Measurements from ENCODE around the gene AP1S2. TPM values are rescaled to one million over a fixed set of nuclear protein-coding genes. Genes with fewer than 3 reads are reported as not detected.
A peak's percentile ranks its signal among the peaks of the same experiment; 100 is the strongest.

The AP1S2 gene
- total RNA-seq, 1 experiment from 2014 or later: 19.9 TPM

- no peak for TF ChIP-seq ATF3 (IDR thresholded peaks at IDR 0.05)
- no peak for TF ChIP-seq EZH2phosphoT487 (IDR thresholded peaks at IDR 0.05; ENCODE audit: borderline replicate concordance)
- no peak for TF ChIP-seq CTCF (IDR thresholded peaks at IDR 0.05 in 2 of 3, conservative IDR thresholded peaks at IDR 0.05 in 1 of 3; ENCODE audit: borderline replicate concordance in 1 of 3, insufficient read depth in 1 of 3, low read depth in 2 of 3, low read length in 2 of 3)
- TF ChIP-seq ZNF274 (IDR thresholded peaks at IDR 0.05; ENCODE audit: low read depth, low read length): no peak
- TF ChIP-seq EGR1 (IDR thresholded peaks at IDR 0.05; ENCODE audit: low read depth): no peak
- no peak for TF ChIP-seq CEBPB (IDR thresholded peaks at IDR 0.05; ENCODE audit: low read depth)
Observed at GRCh38 chrX:15853586-15854079, 980 bp downstream of the AP1S2 start (continued).

GRCh38 chrX:15849555-15849954 lies 5.1 kb downstream of the AP1S2 start:
- Histone ChIP-seq H3K9me3 (ENCODE audit: control insufficient read depth in 1 of 2, insufficient read depth in 1 of 2, low read depth in 1 of 2, low read length in 2 of 2) (no peaks in the 10 kb centered on the region), H3K4me1 (ENCODE audit: control insufficient read depth in 1 of 2, insufficient read depth in 2 of 2, low read length in 2 of 2) (peaks cover 0 to 8% of the 10 kb centered on the region in 2 experiments; a peak in 1 of 4 replicates), H3K27me3 (ENCODE audit: insufficient read depth, low read length) (no peaks in the 10 kb centered on the region), H3K36me3 (ENCODE audit: control insufficient read depth in 1 of 2, insufficient read depth in 2 of 2, low read length in 2 of 2) (no peaks in the 10 kb centered on the region; a peak in 1 of 4 replicates), H2AFZ (ENCODE audit: low read depth, low read length, poor library complexity, severe bottlenecking) (no peak overlapping the region), H3K4me3 (replicated peaks in 1 of 2; ENCODE audit: low read depth in 1 of 2, low read length in 2 of 2) (no peak overlapping the region), H3K4me2 (ENCODE audit: low read length) (no peak overlapping the region), H3K27ac (ENCODE audit: low read depth, low read length) (no peak overlapping the region), H3K9me2 (ENCODE audit: insufficient read depth) (no peaks in the 10 kb centered on the region), H4K20me1 (ENCODE audit: insufficient read depth) (no peaks in the 10 kb centered on the region), H3K9ac (ENCODE audit: low read length) (no peak overlapping the region), H3K79me2 (ENCODE audit: insufficient read depth, low read length) (0 out of 2 replicates have a peak, but pooled peaks cover 7% of the 10 kb centered on the region)
- CTCF ChIA-PET: no interaction called here
- RAD21 ChIA-PET (ENCODE audit: low non-redundant PET in 1 of 2, low total read pairs in 2 of 2, uncharacterized antibody in 2 of 2, unreplicated experiment in 2 of 2): no interaction called here
- no peak for DNase-seq (ENCODE audit: low read depth, low spot score)
- ATAC-seq: no peak
- BruUV-seq (replicated peaks): no TSS peak
- POLR2A ChIA-PET: no interaction called here
- intact Hi-C loops (cut with micrococcal nuclease): no loop called here
- TF ChIP-seq REST (IDR thresholded peaks at IDR 0.05; ENCODE audit: low read depth) (no peak), EZH2phosphoT487 (IDR thresholded peaks at IDR 0.05; ENCODE audit: borderline replicate concordance) (no peak), POLR2A (IDR thresholded peaks at IDR 0.05; ENCODE audit: borderline replicate concordance, extremely low read depth, insufficient read depth, insufficient read length) (no peak), ZNF274 (IDR thresholded peaks at IDR 0.05; ENCODE audit: low read depth, low read length) (no peak), RAD21 (IDR thresholded peaks at IDR 0.05; ENCODE audit: low read depth) (peak; percentile 17; the same call in 1 of the 2 replicates), ZFX (IDR thresholded peaks at IDR 0.05) (no peak), YY1 (IDR thresholded peaks at IDR 0.05; ENCODE audit: extremely low read depth, insufficient replicate concordance, low read depth, low read length) (no peak), SRF (IDR thresholded peaks at IDR 0.05; ENCODE audit: low read depth) (no peak), EGR1 (IDR thresholded peaks at IDR 0.05; ENCODE audit: low read depth) (no peak), CTCF (IDR thresholded peaks at IDR 0.05 in 2 of 3, conservative IDR thresholded peaks at IDR 0.05 in 1 of 3; ENCODE audit: borderline replicate concordance in 1 of 3, insufficient read depth in 1 of 3, low read depth in 2 of 3, low read length in 2 of 3) (peak in 1 of 3 experiments; percentile 22; a peak in 1 of 6 replicates), CEBPB (IDR thresholded peaks at IDR 0.05; ENCODE audit: low read depth) (no peak), EZH2 (IDR thresholded peaks at IDR 0.05) (no peak), ELF1 (IDR thresholded peaks at IDR 0.05; ENCODE audit: borderline replicate concordance, low read depth) (no peak), CBX3 (IDR thresholded peaks at IDR 0.05; ENCODE audit: low read depth) (no peak), ATF3 (IDR thresholded peaks at IDR 0.05) (no peak)

Data from HCT116 (cell line).